Measurements from ENCODE around the gene CX3CL1. TPM values are rescaled to one million over a fixed set of nuclear protein-coding genes. Genes with fewer than 3 reads are reported as not detected.

The CX3CL1 gene
- total RNA-seq, 1 experiment from 2014 or later = 0.15 TPM

GRCh38 chr16:57366544-57367040 is 5.7 kb upstream of the CX3CL1 start:
- Histone ChIP-seq H3K4me3 (replicated peaks in 1 of 2; ENCODE audit: low read depth in 1 of 2, low read length in 2 of 2) (no peak overlapping the region), H3K9me3 (ENCODE audit: control insufficient read depth in 1 of 2, insufficient read depth in 1 of 2, low read depth in 1 of 2, low read length in 2 of 2) (no peaks in the 10 kb centered on the region), H3K9me2 (ENCODE audit: insufficient read depth) (no peaks in the 10 kb centered on the region), H3K9ac (ENCODE audit: low read length) (no peak overlapping the region), H3K27ac (ENCODE audit: low read depth, low read length) (no peak overlapping the region), H3K79me2 (ENCODE audit: insufficient read depth, low read length) (no peaks in the 10 kb centered on the region), H3K4me2 (ENCODE audit: low read length) (no peak overlapping the region), H3K27me3 (ENCODE audit: insufficient read depth, low read length) (no peaks in the 10 kb centered on the region), H3K36me3 (ENCODE audit: control insufficient read depth in 1 of 2, insufficient read depth in 2 of 2, low read length in 2 of 2) (no peaks in the 10 kb centered on the region), H4K20me1 (ENCODE audit: insufficient read depth) (no peaks in the 10 kb centered on the region), H2AFZ (ENCODE audit: low read depth, low read length, poor library complexity, severe bottlenecking) (no peak overlapping the region), H3K4me1 (ENCODE audit: control insufficient read depth in 1 of 2, insufficient read depth in 2 of 2, low read length in 2 of 2) (no peaks in the 10 kb centered on the region)
- DNase-seq (ENCODE audit: low read depth, low spot score) (no peak), ATAC-seq (no peak)
- CTCF ChIA-PET = no interaction called here
- POLR2A ChIA-PET = no interaction called here
- RAD21 ChIA-PET (ENCODE audit: low non-redundant PET in 1 of 2, low total read pairs in 2 of 2, uncharacterized antibody in 2 of 2, unreplicated experiment in 2 of 2) = no interaction called here
- no TSS peak for BruUV-seq (replicated peaks)
- intact Hi-C loops (cut with micrococcal nuclease) = no loop called here
- TF ChIP-seq RAD21 (IDR thresholded peaks at IDR 0.05; ENCODE audit: low read depth) = no peak
- TF ChIP-seq ZNF274 (IDR thresholded peaks at IDR 0.05; ENCODE audit: low read depth, low read length) = no peak
- TF ChIP-seq CBX3 (IDR thresholded peaks at IDR 0.05; ENCODE audit: low read depth) = no peak
- TF ChIP-seq ELF1 (IDR thresholded peaks at IDR 0.05; ENCODE audit: borderline replicate concordance, low read depth) = no peak
- no peak for TF ChIP-seq FOSL1 (IDR thresholded peaks at IDR 0.05; ENCODE audit: low read depth)
- no peak for TF ChIP-seq POLR2A (IDR thresholded peaks at IDR 0.05; ENCODE audit: borderline replicate concordance, extremely low read depth, insufficient read depth, insufficient read length)
- TF ChIP-seq ZBTB33 (IDR thresholded peaks at IDR 0.05; ENCODE audit: extremely low read depth, insufficient replicate concordance, low read length) = no peak
- TF ChIP-seq ZFX (IDR thresholded peaks at IDR 0.05) = no peak
- no peak for TF ChIP-seq POLR2AphosphoS5 (IDR thresholded peaks at IDR 0.05; ENCODE audit: low read depth, low read length)
- TF ChIP-seq MAX (IDR thresholded peaks at IDR 0.05) = no peak
- TF ChIP-seq ATF3 (IDR thresholded peaks at IDR 0.05) = no peak
- TF ChIP-seq TCF7L2 (IDR thresholded peaks at IDR 0.05; ENCODE audit: borderline replicate concordance, extremely low read depth, insufficient read depth, insufficient read length) = no peak
- no peak for TF ChIP-seq SRF (IDR thresholded peaks at IDR 0.05; ENCODE audit: low read depth)
- no peak for TF ChIP-seq CEBPB (IDR thresholded peaks at IDR 0.05; ENCODE audit: low read depth)
- TF ChIP-seq CTCF (IDR thresholded peaks at IDR 0.05 in 2 of 3, conservative IDR thresholded peaks at IDR 0.05 in 1 of 3; ENCODE audit: borderline replicate concordance in 1 of 3, insufficient read depth in 1 of 3, low read depth in 2 of 3, low read length in 2 of 3) = no peak
- no peak for TF ChIP-seq YY1 (IDR thresholded peaks at IDR 0.05; ENCODE audit: extremely low read depth, insufficient replicate concordance, low read depth, low read length)
- no peak for TF ChIP-seq EZH2phosphoT487 (IDR thresholded peaks at IDR 0.05; ENCODE audit: borderline replicate concordance)
- TF ChIP-seq JUND (IDR thresholded peaks at IDR 0.05) = no peak

All from HCT116 (cell line).